DMS114 treated with DMSO at 0.1 percent for 48 hours (cell line): ENCODE measurements around the gene GPR26.
"Not testable (repeated sequence)": the region's sequence is repeated elsewhere in the genome, so short reads cannot be mapped to it uniquely, and the experiment has no call there.

Source experiments
- DNase-seq: peaks from one replicate; lab custom pipeline; 2025; ENCODE audit not compliant: unreplicated experiment; lab: John Stamatoyannopoulos, UW

GPR26 gene

DNA sequence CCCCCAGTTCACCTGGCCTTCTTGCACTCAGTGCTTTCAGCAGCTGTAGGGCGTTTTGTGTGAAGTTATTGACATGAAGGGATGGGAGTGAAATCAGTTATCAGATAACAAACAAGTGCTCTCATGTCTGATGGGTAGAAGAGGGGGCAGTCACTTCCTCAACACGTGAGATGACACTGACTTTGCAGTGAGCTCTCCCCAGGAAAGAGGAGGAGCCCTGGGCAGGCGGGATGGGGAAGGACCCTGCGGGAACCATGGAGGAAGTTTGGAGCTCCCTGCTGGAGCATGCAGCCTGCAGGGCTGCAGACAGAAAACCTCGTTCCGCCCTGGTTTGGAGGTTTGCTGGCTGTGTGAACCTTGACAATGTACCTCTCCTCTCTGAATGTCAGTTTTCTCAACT, 38.7 kb downstream of the GPR26 start:
- DNase-seq: no peak

DNA sequence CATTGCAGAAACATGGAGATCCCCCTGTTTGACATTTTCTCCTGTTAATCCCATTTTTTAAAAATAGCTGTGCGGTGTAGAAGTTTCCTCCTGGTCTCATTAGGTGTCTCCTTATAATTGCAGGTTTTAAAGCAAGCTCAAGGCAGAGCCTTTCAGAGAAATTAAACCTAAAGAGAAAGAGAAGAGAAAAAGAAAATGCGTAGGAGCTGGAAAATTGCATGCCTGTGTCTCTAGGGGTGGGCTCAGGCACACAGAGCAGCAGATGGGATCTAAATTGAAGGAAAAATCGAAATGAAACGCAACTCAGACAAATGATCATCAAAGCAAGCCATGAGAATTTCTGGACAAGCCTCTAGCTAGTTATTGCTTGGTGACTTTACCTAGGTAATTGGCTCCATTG, 40.1 kb downstream of the GPR26 start:
- DNase-seq: no peak

DNA sequence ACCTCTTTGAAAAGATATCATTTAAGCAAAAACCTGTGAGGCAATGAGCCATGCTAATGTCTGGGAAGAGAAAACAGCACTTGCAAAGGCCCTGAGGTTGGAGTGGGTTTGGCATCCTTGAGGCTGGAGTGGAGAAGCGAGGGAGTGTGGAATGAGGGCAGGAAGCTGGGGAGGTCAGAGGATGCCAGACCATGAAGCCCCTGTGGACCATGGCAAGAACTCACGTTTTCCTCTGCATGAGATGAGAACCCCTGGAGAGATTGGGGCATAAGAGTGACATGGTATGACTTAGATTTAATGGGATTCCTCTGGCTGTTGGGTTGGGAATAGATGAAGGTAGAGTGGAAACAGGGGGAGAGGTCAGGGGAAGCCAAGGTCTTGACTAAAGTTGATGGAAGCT, 49.4 kb downstream of the GPR26 start:
- no peak for DNase-seq

DNA sequence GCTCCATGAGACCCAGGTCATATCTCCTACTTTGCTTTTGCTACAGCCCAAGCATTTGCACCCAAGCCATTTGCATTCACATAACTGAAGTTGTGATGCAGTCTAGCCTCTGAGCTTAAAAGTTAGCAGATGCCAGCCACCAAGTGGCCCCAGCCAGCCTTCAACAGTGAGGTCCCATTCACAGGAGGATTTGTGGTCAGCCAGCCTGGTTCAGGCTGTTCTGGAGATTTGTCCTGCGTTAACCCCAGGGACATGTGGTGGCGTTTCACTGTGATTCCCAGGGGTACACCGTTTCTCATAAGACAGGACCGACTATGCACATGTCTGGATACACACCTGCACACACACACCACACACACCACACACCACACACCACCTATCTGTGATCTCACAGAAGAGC, 51.2 kb downstream of the GPR26 start:
- DNase-seq: no peak

DNA sequence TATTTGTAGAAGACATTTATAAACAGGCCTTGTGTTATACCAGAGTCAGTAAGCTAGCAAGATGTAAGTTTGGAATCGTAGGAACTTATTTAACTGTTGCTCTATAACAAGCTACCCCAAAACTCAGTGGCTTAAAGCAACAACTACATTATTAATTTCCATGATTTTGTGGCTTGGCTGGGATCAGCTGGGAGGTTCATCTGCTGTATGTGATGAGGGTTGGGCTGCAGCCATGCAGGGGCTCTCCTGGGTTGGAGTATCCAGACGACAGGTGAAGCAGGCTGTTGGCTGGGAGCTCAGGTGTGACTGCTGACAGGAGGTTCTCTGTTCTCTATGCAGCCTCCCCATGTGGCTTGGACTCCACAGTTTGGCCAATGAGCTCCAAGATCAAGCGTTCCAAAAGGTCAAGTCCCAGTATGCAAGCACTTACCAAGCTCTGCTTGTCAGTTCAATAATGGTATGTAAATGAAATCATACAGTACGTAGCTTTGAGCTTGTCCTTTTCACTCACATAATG, 52.4 kb downstream of the GPR26 start:
- no peak for DNase-seq

DNA sequence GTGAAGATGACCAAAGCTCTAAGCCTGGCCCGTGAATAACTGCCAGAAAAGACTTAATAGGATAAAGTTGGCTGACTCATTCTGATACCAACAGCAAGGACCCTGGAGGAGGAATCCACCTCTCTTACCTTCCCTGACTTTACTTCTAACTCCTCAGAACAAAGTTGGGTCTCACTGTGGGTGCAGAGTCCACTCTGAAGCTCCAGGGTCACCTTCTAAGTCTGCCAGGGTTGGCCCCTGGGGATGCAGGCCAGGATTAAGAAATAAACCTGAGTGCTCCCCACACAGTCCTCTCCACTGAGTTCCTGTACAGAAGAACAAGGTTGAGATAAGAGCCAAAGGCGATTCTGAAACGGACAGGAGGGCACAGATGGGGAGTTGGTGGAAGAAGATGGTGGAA, 54.4 kb downstream of the GPR26 start:
- DNase-seq: no peak

DNA sequence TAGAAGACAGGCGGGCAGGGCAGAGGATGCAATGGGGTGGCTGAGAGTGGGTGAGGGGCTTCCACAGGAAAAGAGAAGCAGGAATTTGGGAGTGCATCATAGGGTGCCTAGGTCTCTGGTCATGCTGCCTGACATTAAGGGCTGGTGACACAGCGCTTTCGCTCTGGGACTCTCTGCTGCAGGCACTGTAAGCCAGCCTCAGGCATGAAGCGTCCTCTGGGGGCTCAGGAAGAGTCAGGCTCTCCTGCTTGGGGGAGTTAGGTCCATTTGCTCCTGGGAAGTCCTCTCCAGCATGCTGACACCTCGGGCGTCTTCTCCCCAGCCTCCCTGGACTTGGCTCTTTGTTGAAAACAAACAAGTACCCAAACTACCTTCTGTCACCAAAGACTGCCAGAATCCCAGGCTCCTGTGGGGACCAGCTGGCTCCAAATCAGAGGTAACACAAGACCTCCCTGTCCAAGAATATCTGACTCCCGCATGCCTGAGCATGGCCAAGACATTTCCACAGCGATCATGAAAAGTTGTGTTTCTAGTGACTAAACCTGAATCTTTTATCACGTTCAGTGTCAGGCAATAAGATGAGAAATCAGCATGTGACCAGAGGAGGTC, 55.4 kb downstream of the GPR26 start:
- DNase-seq: no peak

DNA sequence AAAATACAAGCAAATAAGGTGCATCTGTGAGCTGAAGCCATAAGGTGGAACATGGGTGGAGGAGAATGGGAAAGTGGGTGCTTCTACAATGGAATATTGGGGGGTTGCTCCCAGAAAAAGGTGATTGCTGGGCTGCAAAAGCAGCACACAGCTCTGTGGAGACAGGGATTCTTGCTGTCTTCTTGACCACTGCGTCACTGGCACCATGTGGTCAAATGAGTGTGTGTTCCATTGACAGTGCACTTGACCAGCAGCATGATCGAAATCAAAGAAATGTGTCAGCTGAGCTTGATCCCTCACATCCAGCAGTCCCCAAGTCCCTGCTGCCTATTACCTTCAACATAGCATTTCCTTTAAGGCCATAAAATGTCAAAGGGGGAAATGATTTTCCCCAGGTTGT, 56.2 kb downstream of the GPR26 start:
- DNase-seq: no peak

DNA sequence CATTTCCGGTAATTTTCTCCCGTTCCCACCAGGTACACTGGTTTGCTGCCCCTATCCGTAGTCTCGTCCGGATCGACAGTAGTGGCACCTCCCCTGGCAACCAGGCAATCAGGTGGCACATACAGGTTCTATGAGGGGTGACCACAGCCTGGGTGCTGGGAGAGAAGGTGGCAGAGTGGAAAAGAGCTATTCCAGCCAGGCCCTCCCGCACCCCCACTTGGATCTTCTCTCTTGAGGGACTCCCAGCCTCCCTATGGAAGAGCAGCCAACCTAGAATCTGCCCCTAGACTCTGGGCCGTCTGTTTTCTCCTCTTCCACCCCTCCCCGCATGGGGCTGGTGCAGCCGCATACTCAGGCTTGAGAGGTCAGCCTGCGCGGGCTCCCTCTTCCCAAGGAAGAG, 58.6 kb downstream of the GPR26 start:
- no peak for DNase-seq

DNA sequence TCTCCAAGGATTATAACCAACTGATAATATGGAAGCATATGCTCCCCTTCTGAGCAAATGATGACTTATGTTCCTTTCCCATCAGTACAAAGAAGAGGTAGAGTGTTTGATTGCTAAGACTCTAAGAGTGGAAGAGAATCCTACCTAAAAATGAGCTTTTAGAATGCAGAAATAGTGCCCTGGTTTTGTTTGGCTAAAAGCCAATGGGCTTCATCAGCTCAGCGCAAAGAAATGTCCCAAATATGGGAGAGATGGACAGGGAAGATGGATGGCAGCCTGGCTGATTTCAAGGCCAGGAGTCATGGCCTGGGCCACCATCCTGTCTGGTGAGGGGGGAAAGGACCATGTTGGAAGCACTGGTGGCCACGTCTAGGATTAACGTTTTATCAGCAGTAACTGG, 60.2 kb downstream of the GPR26 start:
- no peak for DNase-seq

DNA sequence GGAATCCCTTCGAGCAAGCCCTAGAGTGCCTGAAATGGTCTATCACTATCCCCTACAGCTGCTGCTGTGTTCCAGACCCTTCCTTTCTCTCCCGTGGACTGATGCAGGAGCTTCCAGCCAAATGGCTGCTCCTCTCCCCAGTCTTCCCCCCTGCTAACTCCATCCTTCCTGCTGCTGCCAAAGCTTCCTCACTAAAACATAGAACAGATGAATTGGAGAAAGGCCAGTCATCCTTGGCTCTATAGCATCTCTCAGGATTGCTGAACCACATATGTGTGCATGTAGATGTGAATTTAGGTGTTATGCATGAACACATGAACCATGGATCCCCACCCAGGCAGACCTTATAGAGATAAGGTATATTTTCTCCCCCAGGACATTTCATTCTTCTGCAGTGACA, 60.7 kb downstream of the GPR26 start:
- DNase-seq: no peak

DNA sequence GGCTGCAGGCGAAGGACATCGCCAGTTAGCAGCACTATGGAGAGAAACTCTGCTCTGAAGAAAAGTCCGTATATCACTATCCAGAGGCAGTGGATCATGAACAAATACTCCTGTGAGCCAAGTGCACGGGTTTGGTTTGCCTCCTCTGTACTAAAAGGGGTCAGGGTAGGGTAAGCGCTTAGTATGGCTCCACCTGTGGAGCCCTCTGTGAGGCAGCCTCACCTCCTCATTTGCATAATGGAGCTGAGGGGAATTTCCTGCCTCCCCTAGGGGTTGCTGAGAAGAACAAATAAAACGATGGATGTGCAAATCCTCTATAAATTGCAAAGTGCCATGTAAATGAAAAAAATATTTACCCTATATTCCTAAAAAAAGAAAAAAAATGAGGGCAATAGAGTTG, 63.4 kb downstream of the GPR26 start:
- DNase-seq: no peak

DNA sequence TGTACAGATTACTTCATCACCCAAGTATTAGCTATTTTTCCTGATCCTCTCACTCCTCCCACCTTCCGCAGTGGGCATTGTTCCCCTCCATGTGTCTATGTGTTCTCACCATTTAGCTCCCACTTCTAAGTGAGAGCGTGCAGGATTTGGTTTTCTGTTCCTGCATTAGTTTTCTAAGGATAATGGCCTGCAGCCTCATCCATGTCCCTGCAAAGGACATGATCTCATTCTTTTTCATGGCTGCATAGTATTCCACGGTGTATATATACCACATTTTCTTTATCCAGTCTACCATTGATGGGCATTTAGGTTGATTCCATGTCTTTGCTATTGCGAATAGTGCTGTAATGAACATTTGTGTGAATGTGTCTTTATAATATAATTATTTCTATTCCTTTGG, 70.8 kb downstream of the GPR26 start:
- DNase-seq: not testable (repeated sequence)

DNA sequence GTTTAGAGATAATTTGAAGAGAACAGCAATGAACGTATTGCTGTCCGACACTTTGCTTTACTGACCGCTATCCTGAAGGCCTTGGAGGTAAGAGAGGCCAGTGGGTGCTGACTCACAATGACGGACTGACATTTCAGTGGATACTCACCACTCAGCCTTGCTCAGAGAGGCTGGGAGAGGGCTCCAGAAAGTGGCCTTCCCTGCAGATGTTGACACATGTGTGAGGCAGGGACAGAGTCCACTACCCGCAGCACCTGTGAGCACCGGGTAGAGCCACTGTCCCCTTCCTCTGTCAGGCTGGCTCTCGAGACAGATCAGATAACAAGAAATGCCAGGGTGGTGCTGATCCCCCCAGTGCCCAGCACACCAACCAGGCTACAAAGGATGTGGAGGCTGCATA, 75.0 kb downstream of the GPR26 start:
- no peak for DNase-seq

DNA sequence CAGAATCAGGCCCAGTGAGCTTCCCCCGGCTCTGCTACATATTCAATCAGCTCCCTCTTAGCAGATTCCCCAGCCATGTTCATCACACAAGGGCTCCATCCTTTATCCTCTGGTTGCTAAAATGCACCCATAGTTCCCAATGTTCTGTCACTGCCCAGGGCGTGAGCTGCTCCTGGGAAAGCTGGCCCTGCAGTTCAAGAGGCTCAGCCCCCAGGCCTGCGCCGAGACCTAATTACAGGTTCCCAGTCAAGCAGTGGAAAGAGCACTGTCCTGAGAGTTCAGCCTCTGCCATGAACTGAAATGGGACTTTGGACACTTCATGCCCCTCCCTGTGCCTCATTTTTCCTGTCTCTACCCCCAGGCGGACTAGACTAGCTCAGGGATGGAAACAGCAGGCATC, 75.6 kb downstream of the GPR26 start:
- no peak for DNase-seq

DNA sequence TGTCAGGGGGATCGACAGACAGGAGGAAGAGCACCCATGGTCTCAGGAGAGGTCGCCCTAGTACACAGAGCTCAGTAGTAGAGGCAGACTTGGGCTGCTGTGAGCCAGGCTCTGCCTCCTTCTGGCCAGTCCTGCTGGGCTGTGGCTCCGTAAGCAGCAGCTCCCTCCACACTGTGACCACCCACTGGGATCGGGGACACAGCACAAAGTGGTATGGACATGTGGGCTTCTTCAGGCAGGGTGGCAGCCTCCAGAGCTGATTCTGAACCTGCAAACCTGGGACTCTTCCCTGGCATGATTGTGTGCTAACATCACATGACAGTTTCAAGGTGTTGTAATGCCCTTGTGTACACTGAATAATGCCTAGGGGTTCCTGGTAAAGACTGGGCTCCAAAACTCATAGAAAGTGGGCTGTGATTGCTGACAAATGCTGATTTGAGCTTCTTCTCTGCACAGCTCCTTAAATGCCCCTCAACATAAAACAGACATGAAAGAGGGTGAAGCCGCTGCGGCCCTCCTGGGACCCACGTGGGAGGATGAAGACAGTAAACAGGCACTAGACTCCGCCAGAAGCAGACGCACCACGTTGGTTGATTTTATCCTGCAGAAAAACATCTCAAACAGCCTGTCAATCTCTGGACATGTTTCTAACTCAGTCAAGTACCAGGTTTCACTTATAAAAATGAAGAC, 76.7 kb downstream of the GPR26 start:
- DNase-seq: no peak

DNA sequence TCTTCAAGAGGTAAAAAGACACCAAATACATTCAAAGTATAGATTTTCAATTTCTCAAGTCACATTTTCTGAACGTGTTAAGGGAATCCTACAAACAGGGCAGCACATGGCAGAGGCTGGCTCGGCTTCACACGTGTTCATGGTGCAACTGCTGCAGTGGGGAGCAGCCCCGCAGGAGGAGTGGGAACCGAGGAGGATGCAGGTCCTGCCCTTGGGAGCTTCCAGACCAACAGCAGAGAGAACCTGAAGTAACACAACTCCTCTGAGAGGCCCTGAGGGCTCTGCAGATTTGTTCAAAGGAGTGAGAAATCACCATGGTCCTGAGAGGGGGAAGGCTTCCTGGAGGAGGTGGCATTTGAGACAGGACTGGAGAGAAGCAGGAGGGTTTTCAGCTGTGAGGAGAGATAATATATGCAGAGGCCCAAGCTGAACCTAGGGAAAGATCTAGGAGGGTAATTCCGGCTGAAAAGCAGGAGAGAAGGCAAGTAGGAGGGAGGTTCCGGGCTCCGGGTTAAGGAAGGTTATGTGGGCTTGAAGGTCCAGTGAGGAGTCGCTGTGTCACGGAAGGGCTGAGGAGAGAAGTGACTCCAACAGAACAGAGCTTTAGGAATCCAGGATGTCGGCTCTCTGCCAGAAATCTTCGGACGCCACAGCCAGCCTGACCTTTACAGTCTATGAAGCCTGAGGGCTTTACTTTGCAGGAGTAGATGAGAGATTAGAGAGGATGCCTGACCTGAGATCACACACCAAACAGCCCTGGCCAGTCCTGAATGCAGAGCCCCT, 77.5 kb downstream of the GPR26 start:
- no peak for DNase-seq

DNA sequence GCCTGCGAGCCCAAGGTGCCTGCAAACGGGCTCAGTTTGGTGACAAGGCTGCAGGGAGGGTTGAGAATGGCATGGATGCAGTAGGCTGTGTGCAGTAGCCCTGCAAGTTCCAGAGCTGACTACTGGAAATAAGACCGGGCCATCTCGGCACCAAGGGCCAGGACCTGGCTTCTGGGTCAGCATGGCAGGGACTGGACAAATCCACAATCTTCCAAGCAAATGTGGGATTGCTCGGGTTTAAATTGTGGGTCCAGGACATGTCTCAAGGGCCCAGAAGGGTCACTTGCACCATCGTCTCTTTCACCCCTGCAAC, 78.0 kb downstream of the GPR26 start:
- DNase-seq: no peak
